HG03457 (cell line): ENCODE measurements around the gene NACAD.
"Not testable (repeated sequence)": the region's sequence is repeated elsewhere in the genome, so short reads cannot be mapped to it uniquely, and the experiment has no call there.

Experiments used
- ATAC-seq: cut with Tn5 transposase; IDR thresholded peaks from one replicate; pipeline ENCODE4 v1.9.1; 2021; ENCODE audit warnings: moderate number of reproducible peaks; ENCODE audit not compliant: unreplicated experiment

NACAD gene

DNA sequence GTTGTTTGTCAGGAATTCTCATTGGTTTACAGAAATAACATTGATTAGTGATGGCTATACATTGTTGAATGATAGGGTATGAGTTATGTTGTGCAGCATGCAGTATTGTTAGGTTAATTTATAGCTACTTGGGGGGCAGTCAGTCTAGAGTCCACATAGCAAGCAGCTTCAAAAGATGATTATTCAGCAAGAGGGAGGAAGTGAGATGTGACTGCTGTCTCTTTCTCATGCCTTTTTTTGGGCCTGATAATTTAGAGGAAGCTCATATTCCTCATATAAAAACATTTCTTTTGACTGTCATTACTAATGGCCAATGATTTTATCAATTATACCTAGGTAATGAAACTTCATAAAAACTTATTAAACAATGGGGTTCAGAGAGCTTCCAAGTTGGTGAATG, 26.2 kb upstream of the NACAD start:
- ATAC-seq, result no peak

DNA sequence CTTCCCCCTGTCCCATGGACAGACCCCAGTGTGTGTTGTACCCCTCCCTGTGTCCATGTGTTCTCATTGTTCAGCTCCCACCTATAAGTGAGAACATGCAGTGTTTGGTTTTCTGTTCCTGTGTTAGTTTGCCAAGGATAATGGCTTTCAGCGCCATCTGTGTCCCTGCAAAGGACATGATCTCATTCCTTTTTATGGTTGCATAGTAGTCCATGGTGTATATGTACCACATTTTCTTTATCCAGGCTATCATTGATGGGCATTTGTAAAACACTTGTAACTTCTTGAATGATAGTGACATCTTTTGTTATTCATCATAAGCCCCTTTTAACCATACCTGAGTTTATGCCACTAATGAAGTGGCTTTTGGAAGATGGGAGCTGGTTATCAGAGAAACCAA, 25.5 kb upstream of the NACAD start:
- not testable (repeated sequence) for ATAC-seq

DNA sequence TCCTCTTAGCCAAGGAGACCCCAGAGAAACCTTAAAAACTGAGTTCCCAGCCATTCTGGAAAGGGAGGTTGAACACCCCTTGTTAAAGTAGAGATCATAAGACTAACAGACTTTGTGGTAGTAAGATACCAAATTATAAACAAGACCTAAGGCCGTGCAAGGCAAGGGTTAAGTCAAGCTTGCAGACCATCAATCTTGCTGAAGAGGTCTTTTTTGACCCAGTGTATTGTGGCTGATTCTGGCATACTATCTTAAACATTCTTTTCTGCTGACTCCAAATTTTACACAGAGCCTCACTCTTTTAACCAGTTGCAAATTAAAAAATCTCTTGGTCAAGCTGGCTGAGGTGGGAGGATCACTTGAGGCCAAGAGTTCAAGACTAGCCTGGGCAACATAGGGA, 23.9 kb upstream of the NACAD start:
- no peak for ATAC-seq

DNA sequence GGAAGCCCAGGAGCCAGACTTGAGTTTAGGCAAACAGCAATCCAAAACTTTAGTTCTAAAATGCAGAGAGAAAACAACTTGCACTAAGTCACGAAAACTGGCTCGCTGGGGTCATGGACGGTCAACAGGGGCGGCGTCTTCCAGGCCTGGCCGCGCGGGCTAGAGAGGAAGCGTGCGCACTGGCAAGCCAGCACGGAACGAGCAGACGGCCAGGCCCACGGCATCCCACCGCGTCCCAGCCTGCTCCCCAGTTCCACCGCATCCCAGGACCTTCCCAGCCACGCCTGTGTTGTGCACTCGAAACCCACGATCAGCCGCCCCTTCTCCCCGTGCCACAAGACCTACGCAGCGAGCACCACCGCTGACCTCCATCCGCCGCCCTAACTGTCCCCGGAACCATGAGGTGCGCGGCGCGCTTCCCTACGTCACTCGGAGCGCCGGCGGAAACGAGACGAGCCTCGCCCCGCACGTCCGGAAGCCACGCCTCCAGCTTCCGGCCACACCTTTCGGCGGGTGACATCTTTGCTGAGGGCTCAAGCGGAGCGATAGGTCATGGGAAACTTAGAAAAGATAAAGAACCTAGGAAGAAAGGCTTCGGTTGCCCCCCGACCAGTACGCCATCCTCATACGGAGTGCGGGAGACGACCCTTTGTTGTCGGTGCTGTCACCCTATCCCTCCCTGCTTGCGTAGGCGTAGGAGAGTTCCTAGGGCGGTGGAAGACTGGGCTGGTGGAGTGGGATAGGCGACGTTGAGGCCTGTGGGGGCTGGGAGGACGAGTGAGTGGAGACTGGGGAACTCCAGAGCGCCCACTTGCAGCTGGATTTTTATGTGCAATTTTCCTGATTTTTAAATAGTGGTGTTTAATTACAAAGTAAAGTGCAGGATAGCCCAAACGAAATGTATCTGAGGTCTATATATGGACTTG, 22.8 kb upstream of the NACAD start, which contains the start of gene TBRG4:
Gene TBRG4, minus strand, starts transcription at position 400 of the 926 bp plus-strand sequence. CDS start 2,460 bp downstream, outside the sequence.
- ATAC-seq, result peak; percentile 84

DNA sequence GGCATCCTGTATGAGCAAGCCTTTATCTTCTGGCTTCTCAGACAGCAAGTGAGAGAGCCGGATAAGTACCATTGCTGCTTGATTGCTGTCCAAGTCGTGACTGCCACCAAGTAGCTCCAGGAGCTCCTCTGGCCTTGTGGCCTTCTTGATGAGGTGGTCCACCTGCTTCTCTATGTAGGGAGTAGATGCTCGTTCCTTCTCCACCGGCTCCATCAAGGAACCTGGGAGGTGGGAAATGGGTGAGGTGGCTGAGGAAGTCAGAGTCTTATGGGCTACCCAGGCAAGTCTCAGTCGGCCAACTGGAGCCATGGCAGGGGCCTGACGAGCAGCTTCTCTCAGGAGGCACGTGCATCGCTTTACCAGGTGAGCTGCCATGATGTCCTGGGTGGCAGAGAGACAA, 20.1 kb upstream of the NACAD start:
- ATAC-seq, result no peak

DNA sequence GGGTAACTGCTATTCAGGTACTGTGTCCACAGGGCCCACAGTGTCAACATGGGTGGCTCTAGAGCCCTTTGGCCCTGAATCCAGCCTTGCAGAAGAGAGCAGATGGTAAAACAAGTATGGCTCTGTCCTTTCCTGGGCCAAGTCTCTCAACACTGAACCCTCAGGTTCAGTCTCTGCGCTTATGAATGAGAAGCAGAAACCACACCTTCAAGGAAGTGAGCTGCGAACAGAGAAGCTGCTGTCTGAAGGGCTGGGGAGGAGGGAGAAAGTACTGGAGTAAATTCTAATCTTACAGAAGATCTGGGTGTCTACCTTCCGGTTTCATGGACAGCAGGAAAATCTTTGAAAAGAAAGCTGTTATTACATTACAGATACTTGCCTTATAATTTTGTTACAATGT, 18.6 kb upstream of the NACAD start:
- no peak for ATAC-seq

DNA sequence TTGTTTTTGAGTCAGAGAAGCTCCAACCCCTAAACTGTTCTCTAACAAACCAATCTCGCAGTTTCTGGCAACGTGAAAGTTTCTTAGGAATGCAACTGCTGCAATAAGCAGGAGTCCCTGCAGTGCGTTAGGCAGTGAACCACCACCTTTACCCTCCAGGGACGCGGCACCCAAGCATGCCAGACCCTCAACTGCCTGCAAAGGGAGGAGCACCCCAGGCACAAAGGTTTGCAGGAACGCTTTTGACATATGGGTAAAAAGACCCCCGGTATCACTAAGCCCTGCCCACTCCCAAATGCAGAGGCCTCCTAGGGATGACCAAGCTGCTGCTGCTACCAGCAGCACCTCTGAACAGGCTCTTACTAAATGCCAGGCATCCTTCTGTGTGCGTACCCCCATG, 18.1 kb upstream of the NACAD start:
- no peak for ATAC-seq

DNA sequence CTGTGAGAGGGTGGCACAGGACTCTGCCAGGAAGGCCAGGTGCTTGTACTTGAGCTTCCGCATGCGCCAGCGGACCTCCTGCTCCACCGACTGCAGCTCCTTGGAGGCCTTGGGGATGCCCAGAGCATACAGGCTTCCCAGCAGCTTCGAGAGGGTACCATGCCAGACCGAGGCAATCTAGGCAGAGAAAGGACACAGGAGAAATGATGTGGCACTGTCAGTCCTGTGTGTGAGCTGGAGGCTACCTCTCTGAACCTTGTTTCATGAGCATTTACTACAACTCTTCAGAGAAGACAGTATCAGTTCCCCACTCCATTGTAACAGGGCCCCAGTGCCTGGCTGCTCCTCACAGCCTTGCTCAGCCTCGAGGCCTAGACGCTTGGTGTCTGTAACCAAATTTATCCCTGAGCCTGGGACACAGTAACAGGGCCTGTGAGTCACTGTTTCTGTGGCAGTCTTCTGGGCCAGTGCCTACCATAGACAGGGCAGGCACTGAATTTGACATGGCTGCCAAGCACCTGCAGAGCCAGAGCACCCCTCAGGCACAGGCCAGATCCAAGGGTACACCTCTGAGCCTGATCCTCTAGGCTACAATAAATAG, 16.9 kb upstream of the NACAD start:
- ATAC-seq, result no peak

DNA sequence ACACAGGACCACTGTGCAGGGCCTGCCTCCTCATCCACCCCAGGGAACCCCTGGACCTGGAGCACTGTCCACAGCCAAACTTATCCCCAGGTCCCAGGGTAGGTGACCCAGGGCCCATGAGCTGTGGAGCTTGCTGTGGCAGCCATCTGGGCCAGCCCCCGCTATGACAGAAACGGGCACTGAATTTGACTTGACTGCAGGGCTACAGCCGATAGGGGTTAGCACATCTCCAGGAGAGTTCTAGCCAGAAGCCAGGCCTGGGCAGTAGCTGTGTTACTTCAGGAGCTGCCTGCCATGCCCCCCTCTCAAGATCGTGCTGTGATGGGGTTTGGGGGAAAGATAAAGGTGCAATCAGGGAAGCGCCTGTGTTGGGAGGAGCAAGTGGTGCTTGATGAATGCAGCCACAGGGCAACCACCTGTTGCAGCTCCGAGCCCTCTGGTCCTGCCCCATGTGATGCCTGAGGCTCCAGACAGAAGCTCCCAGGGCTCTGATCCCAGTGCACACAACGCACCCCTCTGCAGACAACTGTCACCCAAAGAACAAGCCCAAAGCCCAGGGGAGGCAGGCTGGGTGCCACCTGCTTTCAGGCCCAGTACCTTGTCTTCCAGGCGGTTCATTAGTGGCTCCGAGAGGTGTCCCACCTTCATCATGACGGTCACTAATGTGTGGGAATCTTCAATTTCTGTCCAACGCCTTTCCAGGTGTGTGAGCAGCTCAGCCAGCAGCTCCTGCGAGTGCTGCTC, 16.2 kb upstream of the NACAD start:
- no peak for ATAC-seq

DNA sequence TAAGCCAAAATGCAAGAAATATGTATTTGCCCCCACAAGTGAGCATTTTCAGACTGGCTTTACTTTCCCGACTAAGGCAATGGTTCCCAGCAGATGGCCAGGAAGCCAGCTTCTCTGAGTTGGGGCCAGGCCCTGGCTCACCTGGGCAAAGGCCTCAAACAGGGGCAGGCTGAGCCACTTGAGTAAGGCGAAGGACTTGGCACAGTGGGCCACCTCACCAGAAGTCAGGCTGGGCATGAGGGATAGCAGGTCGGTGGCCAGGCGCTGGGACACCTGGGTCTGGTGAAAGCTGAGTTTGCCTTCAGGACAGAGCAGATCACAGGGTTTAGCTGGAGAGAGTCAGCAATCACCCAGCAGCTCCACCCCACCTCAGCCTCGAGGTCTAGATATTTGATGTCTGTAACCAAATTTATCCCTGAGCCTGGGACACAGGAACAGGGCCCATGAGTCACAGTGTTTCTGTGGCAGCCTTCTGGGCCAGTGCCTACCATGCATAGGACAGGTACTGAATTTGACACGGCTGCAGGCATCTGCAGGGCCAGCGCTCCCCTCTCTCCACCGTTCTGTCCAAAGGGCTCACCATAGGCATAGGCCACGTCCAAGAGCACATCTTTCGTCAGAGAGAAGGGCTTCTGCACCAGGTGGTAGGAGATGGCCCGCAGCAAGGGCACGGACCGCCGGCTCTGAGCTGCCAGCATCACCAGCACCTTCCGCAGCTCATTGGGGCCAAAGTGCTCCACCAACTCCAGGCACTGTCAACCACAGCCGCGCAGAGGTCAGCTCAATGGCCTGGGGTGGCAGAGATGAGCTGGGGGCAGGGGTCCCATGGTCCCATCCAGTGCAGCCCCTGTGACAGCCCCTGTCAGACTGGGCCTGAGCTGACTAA, 15.4 kb upstream of the NACAD start:
- no peak for ATAC-seq

DNA sequence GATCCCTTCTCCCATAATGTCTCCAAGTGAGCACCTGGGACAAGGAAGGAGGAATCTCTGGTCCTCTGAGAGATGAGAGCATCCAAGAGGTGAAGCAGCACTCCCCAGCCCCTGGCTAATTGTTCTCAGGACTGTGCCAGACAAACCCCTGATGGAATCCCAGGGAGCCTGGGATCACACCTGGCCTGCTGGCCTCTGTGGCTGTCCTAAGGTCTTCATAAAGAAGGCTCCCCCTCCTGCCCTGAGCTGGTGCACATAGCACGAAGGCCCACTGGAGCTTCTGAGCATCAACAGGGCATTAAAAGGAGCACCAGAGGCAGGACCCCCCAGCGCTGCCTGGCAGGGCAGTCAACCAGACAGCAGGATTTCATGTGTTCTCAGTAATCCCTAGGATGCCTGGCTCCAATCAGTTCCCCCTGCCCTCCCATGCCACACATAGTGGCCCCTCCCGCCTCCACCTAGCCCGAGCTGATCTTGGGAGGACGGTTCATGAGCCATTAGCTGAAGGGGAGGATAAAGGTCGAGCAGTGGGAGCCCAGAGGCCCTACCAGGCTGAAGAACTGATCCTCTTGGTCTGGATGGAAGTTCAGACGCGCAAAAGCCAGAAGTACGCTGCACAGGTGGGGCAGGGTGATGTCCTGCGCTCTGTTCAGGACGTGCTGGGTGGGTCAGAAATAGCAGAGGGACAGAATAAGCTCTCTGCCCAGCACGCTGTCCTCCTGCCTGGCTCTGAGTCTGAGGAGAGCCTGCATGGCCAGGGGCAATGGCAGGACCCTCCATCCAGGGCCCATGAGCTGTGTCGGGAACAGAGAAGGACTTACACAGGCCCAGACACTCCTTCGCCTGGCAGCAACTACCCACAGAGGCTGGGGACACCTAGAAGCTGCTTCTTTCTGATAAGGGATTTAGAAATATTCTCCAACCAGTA, 14.3 kb upstream of the NACAD start:
- no peak for ATAC-seq

DNA sequence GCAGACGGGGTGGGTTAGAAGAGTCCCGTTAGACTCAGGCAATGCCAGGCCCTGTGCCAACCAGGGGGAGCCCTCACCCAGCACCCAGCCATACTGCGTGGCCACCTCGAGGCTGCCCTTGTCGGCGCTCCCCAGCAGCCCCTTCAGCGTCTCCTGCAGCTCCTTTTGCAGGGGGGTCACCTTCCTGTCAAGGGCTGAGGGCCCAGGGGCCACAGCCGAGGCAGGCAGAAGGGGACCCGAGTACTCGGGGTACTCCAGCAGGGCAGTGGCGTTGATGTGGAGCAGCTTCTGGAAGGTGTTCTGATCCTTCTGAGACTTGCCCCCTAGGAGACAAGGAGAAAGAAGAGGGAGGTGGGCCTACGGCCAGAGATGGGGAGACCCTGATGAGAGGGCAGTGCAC, 13.0 kb upstream of the NACAD start:
- ATAC-seq, result no peak

DNA sequence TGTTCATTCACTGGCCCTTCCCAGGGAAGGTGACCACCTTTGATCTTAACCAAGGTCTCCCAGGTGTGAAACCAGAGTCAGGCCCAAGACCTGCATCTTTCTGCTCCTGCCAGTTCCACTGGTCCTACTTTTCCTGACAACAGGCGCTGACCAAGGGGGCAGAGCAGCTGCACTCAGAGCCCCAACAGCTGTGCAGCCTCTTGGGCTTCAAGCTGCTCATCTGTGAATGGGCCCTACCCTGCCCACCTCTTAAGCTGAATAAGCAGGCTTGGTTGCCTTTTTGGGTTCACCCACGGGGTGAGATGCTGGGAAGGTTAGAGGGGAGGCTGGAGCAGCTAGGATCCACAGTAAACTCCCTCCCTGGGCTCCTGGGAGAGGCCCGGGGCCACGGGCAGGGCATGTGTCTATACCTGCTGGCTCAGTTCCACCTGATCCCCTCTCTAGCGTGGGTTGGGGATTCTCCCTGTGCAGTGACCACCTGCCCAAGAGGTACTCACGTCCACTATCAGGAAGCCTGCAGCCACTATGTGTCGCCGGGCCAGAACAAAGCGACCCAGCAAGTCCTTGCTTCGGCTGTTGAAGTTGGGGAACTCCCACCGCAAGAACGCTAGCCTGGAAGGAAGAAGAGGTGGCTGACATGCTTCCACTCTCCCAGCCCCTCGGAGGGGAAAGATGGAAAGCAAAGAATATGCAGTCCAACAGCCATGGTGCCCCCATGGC, 12.2 kb upstream of the NACAD start:
- ATAC-seq, result no peak

DNA sequence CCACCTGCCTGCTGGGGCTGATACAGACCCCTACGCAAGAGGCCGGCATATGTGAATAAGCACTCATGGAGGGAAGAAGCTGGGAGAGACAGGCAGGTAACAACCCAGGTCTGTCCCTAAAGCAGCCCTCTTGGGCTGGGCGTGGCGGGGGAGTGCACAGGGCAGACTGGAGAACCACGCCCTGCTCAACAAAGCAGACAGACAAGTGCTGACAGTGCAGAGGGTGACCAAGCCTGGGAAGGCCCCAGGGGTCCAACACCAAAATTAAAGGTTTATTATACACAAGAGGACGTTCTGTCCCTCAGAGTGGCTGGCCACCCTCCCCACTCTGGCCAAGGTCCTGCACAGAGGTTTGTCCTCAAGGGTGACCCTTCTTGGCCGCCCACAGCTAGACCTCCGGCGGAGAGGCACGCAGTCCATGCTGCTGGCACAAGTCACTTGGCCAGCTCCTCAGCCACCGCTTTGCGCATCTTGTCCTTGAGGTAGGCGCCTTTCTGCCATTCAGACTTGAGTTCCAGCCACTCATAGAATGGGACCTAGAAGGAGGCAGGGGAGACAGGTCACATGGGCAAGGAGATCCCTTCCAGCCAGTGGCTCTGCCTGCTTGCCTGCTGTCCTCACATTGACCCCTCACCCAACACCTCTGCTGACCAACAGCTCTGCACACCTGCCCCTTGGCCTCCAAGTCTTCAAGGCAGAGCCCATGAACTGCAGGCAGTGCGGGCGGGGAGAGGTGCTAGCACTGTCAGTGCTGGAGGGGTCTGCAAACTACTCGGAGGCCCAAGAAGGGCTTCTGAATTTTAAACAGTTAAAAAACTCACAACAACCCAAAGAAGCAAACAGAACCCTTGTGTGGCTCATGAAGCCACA, 11.4 kb upstream of the NACAD start:
- no peak for ATAC-seq

DNA sequence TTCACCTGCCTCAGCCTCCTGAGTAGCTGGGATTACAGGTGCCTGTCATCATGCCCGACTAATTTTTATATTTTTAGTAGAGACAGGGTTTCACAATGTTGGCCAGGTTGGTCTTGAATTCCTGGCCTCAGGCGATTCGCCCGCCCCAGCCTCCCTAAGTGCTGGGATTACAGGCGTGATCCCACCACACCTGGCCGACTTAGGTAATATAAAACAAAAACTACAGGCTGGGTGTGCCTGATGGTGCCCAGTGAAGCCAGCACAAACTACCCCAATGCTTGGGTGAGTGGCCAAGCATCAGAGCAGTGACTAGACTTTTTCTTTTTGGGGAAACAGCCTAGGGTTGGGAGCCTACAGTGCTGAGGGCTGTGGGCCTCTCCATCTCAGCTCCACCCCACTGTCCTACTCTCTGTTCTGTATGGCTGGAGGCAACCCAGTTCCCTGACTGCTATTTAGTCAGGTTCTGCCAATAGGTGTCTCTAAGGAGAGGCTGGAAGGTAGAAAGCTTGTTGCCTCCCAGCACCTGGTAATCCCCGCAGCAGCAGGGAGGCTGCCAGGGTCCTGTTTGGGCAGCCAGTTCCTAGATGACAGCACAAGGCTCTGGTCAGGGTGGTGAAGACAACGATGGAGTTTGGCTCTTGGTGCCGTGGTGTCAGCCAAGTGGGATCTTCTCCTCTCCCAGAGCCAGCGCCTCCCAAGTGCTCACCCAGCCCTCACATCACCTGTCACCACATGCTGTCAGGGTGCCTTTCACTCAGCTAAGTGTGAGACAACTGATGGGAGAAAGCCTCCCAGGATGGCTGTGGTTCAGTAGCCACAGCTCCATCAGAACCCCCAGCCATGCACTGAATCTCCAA, 10.4 kb upstream of the NACAD start:
- no peak for ATAC-seq

DNA sequence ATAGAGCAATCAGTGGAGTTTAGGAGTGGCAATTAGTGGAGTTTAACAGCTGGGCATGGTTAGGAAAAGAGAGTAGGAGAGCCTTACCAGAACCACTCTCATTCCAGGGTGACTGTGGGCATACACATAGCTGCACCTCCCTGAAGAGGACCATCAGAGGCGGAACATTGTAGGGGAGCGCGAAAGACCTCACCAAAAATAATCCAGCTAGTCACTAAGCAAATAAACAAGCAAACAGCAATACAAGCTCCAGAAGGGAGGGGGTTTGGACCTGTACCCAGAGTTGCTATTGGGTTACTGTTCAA, 4.1 kb upstream of the NACAD start:
- no peak for ATAC-seq
